SH-SY5Y (cell line): ENCODE results near the gene CNN3.

Source experiments
- GATA2 ChIP-seq: IDR thresholded peaks from 2 replicates; pipeline ENCODE4 v1.6.1; 2011; ENCODE audit warnings: mild to moderate bottlenecking, low read depth, low read length
- GATA3 ChIP-seq: IDR thresholded peaks from 2 replicates; pipeline ENCODE4 v1.6.1; 2011; ENCODE audit warnings: low read depth, mild to moderate bottlenecking, low read length, moderate library complexity

- TF ChIP-seq GATA3 (no peak), GATA2 (no peak)
Measured at GRCh38 chr1:94928293-94928939, 1.5 kb upstream of the CNN3 start.
